ENCODE measurements around the gene RTN4IP1.

- TF ChIP-seq CTCF (IDR thresholded peaks at IDR 0.05) (no peak), POLR2A (IDR thresholded peaks at IDR 0.05) (no peak)
Observed at GRCh38 chr6:106622412-106622811, 6.9 kb downstream of the RTN4IP1 start.

Data from upper lobe of left lung (tissue), 4 donors.